KBM-7 (cell line): ENCODE measurements around the gene WBP1.
"Not testable (repeated sequence)": the region's sequence is repeated elsewhere in the genome, so short reads cannot be mapped to it uniquely, and the experiment has no call there.

Experiments used
- DNase-seq: peaks from one replicate; pipeline ENCODE4 v3.0.0-alpha.2; 2015
- in situ Hi-C: fragments of 300-500 bp; cut with MboI; formaldehyde crosslinking; loops from 2 replicates; pipeline ENCODE4 v1.14.3; 2020; ENCODE audit warnings: low sequenced_read_pairs, low pct_unique_long_range_greater_than_20kb, mixed read lengths

Gene WBP1

GRCh38 chr2:74444498-74445318, 13.5 kb upstream of the WBP1 start:
- in situ Hi-C loops, result no loop called here
- no peak for DNase-seq

- in situ Hi-C loops, result no loop called here
- DNase-seq, result no peak
Observed at GRCh38 chr2:74447230-74447999, 10.8 kb upstream of the WBP1 start.

- in situ Hi-C loops, result no loop called here
- DNase-seq, result no peak
Observed at GRCh38 chr2:74448771-74449170, 9.5 kb upstream of the WBP1 start.

GRCh38 chr2:74450570-74451190, 7.6 kb upstream of the WBP1 start:
- in situ Hi-C loops, result no loop called here
- no peak for DNase-seq

GRCh38 chr2:74454654-74455511, 3.4 kb upstream of the WBP1 start, which contains the start of gene INO80B:
INO80B (plus strand) TSS chr2:74455087; CDS start chr2:74455117, 30 bp downstream.
- DNase-seq, result peak; percentile 99
- in situ Hi-C loops, result no loop called here

- in situ Hi-C loops, result no loop called here
- DNase-seq, result no peak
Observed at GRCh38 chr2:74457129-74457548, 1.1 kb upstream of the WBP1 start.

GRCh38 chr2:74457549-74458131, 598 bp upstream of the WBP1 start:
- no peak for DNase-seq
- in situ Hi-C loops, result no loop called here

- DNase-seq, result no peak
- in situ Hi-C loops, result no loop called here
Observed at GRCh38 chr2:74458938-74459363, 713 bp downstream of the WBP1 start.

GRCh38 chr2:74459503-74460118, 1.4 kb downstream of the WBP1 start:
- in situ Hi-C loops, DNase-seq: not testable (repeated sequence)

- DNase-seq, in situ Hi-C loops: not testable (repeated sequence)
Observed at GRCh38 chr2:74460187-74460586, 1.9 kb downstream of the WBP1 start.

GRCh38 chr2:74461187-74462053, 3.2 kb downstream of the WBP1 start:
- no peak for DNase-seq
- in situ Hi-C loops, result no loop called here

- no peak for DNase-seq
- in situ Hi-C loops, result no loop called here
Observed at GRCh38 chr2:74462054-74462785, 4.0 kb downstream of the WBP1 start.

- DNase-seq, result no peak
- in situ Hi-C loops, result no loop called here
Observed at GRCh38 chr2:74462786-74463105, 4.5 kb downstream of the WBP1 start.

- in situ Hi-C loops, result no loop called here
- DNase-seq, result no peak
Observed at GRCh38 chr2:74464406-74464805, 6.2 kb downstream of the WBP1 start.

GRCh38 chr2:74470742-74471141, 12.5 kb downstream of the WBP1 start:
- in situ Hi-C loops, DNase-seq: not testable (repeated sequence)

GRCh38 chr2:74471332-74472065, 13.3 kb downstream of the WBP1 start:
- in situ Hi-C loops, result no loop called here

More at GRCh38 chr2:74471332-74472065, 13.3 kb downstream of the WBP1 start:
- no peak for DNase-seq
